Transverse colon (tissue), 4 donors: ENCODE data around the gene APOD.

Source experiments
- CTCF ChIP-seq, 5 experiments: fragments of 200-600 bp in 3 of 5; fragments of 450-650 bp in 2 of 5; sonication (generic) in 3 of 5; IDR thresholded peaks; 1 replicate in 2 of 5; 2 replicates in 3 of 5; pipeline ENCODE4 v1.5.1; 2016 to 2017; ENCODE audit warnings: antibody characterized with exemption in 5 of 5, inconsistent platforms in 3 of 5, mild to moderate bottlenecking in 2 of 5, moderate library complexity in 1 of 5
- POLR2A ChIP-seq: fragments of 450-650 bp; IDR thresholded peaks from one replicate; pipeline ENCODE4 v1.6.1; 2016; ENCODE audit warnings: antibody characterized with exemption, mild to moderate bottlenecking, moderate library complexity
- POLR2AphosphoS5 ChIP-seq, 3 donors: sonication (generic); formaldehyde crosslinking; IDR thresholded peaks; one replicate each; pipeline ENCODE4 v1.6.1; 2016; ENCODE audit warnings: antibody characterized with exemption in 3 of 3

- no peak for TF ChIP-seq POLR2AphosphoS5 (IDR thresholded peaks at IDR 0.05)
- no peak for TF ChIP-seq POLR2A
- TF ChIP-seq CTCF (IDR thresholded peaks at IDR 0.05): no peak
Measured at GRCh38 chr3:195587824-195588223, 4.1 kb upstream of the APOD start.
